Stimulated activated naive B cell treated with anti-CD40 and anti-IgM and Interleukin-4, amounts not matched to agents 10 μg/mL and 1 μg/mL and 100 μg/mL, for 72 hours (primary cell): ENCODE data around the gene GNAS-AS1.

Experiments
- ATAC-seq, 2 donors: fragments of 150-1000 bp; cut with Tn5 transposase; replicated peaks; 2 replicates each; pipeline ENCODE4 v1.10.0; 2021; ENCODE audit warnings: moderate library complexity in 1 of 2
- DNase-seq: peaks from one replicate; pipeline ENCODE4 v3.0.0; 2021
- H3K27ac Mint-ChIP-seq: one replicate; pipeline ENCODE4 v1.8.0; 2022; ENCODE audit warnings: mild to moderate bottlenecking, mixed read lengths
- H3K27me3 Mint-ChIP-seq, 2 donors: one replicate each; pipeline ENCODE4 v1.8.0; 2022; ENCODE audit warnings: mixed read lengths in 2 of 2
- H3K36me3 Mint-ChIP-seq, 2 donors: one replicate each; pipeline ENCODE4 v1.8.0; 2022; ENCODE audit warnings: mixed read lengths in 2 of 2, mild to moderate bottlenecking in 1 of 2
- H3K4me1 Mint-ChIP-seq, 2 donors: one replicate each; pipeline ENCODE4 v1.8.0; 2022; ENCODE audit warnings: mixed read lengths in 2 of 2, mild to moderate bottlenecking in 1 of 2
- H3K4me3 Mint-ChIP-seq, 2 donors: one replicate each; pipeline ENCODE4 v1.8.0; 2022; ENCODE audit warnings: mild to moderate bottlenecking in 2 of 2, mixed read lengths in 2 of 2, moderate library complexity in 1 of 2
- H3K9me3 Mint-ChIP-seq, 2 donors: one replicate each; pipeline ENCODE4 v1.8.0; 2022; ENCODE audit warnings: mixed read lengths in 2 of 2, mild to moderate bottlenecking in 1 of 2

GNAS-AS1 gene

GRCh38 chr20:58850693-58851174 is at the start of gene GNAS-AS1:
Gene GNAS-AS1 (minus strand): TSS chr20:58850902.
- Mint-ChIP-seq H3K27me3 (peaks cover 35 to 65% of the 10 kb centered on the region in 2 donors), H3K27ac (peak within 1 kb of the TSS; percentile 63), H3K9me3 (peaks cover 0 to 7% of the 10 kb centered on the region in 2 donors), H3K36me3 (peaks cover 5% of the 10 kb centered on the region in 2 donors), H3K4me3 (peak within 1 kb of the TSS; percentile 87 to 92), H3K4me1 (peaks cover 28 to 54% of the 10 kb centered on the region in 2 donors)
- ATAC-seq (peak; percentile 85 to 88), DNase-seq (peak; percentile 78)

- H3K27ac Mint-ChIP-seq, result peak overlapping the region; percentile 57
- H3K27me3 Mint-ChIP-seq, result no peaks in the 10 kb centered on the region
- no peaks in the 10 kb centered on the region for H3K9me3 Mint-ChIP-seq
- peaks cover 39 to 61% of the 10 kb centered on the region in 2 donors for H3K36me3 Mint-ChIP-seq
- DNase-seq (no peak), ATAC-seq (no peak)
- H3K4me3 Mint-ChIP-seq, result no peak overlapping the region
- H3K4me1 Mint-ChIP-seq, result peaks cover 41 to 79% of the 10 kb centered on the region in 2 donors
These were observed 49.7 kb upstream of the GNAS-AS1 start for GRCh38 chr20:58900397-58900796.

GRCh38 chr20:58899512-58899911 is 48.8 kb upstream of the GNAS-AS1 start:
- Mint-ChIP-seq H3K4me1 (peaks cover 42 to 81% of the 10 kb centered on the region in 2 donors), H3K4me3 (no peak overlapping the region), H3K36me3 (peaks cover 36 to 58% of the 10 kb centered on the region in 2 donors), H3K9me3 (no peaks in the 10 kb centered on the region), H3K27me3 (no peaks in the 10 kb centered on the region), H3K27ac (peak overlapping the region; percentile 60)
- ATAC-seq (no peak), DNase-seq (no peak)

- ATAC-seq (no peak), DNase-seq (no peak)
- Mint-ChIP-seq H3K9me3 (no peaks in the 10 kb centered on the region), H3K4me3 (no peak overlapping the region), H3K27ac (no peak overlapping the region), H3K4me1 (peaks cover 42 to 83% of the 10 kb centered on the region in 2 donors), H3K27me3 (no peaks in the 10 kb centered on the region), H3K36me3 (peaks cover 35 to 55% of the 10 kb centered on the region in 2 donors)
These were observed 48.1 kb upstream of the GNAS-AS1 start for GRCh38 chr20:58898629-58899408.

- H3K9me3 Mint-ChIP-seq, result no peaks in the 10 kb centered on the region
- ATAC-seq (no peak), DNase-seq (no peak)
- no peak overlapping the region for H3K4me3 Mint-ChIP-seq
- peaks cover 41 to 78% of the 10 kb centered on the region in 2 donors for H3K4me1 Mint-ChIP-seq
- peaks cover 32 to 52% of the 10 kb centered on the region in 2 donors for H3K36me3 Mint-ChIP-seq
- H3K27me3 Mint-ChIP-seq, result no peaks in the 10 kb centered on the region
- peak overlapping the region; percentile 49 for H3K27ac Mint-ChIP-seq
These were observed 46.8 kb upstream of the GNAS-AS1 start for GRCh38 chr20:58897488-58897887.

- Mint-ChIP-seq H3K36me3 (peaks cover 32 to 53% of the 10 kb centered on the region in 2 donors), H3K9me3 (no peaks in the 10 kb centered on the region), H3K27ac (peak overlapping the region; percentile 22), H3K4me3 (no peak overlapping the region), H3K27me3 (no peaks in the 10 kb centered on the region), H3K4me1 (peaks cover 38 to 77% of the 10 kb centered on the region in 2 donors)
- ATAC-seq, result no peak
- no peak for DNase-seq
These were observed 46.1 kb upstream of the GNAS-AS1 start for GRCh38 chr20:58896820-58897219.

GRCh38 chr20:58895448-58896180 is 44.9 kb upstream of the GNAS-AS1 start:
- H3K27ac Mint-ChIP-seq, result peak overlapping the region; percentile 76
- no peaks in the 10 kb centered on the region for H3K9me3 Mint-ChIP-seq
- peak overlapping the region; percentile 44 to 56 for H3K4me3 Mint-ChIP-seq
- H3K4me1 Mint-ChIP-seq, result peaks cover 36 to 70% of the 10 kb centered on the region in 2 donors
- H3K27me3 Mint-ChIP-seq, result no peaks in the 10 kb centered on the region
- peaks cover 29 to 54% of the 10 kb centered on the region in 2 donors for H3K36me3 Mint-ChIP-seq
- ATAC-seq (no peak), DNase-seq (no peak)

- DNase-seq (no peak), ATAC-seq (no peak)
- Mint-ChIP-seq H3K4me3 (peak overlapping the region; percentile 43 to 64), H3K27ac (peak overlapping the region; percentile 79), H3K4me1 (peaks cover 32 to 62% of the 10 kb centered on the region in 2 donors), H3K9me3 (no peaks in the 10 kb centered on the region), H3K27me3 (no peaks in the 10 kb centered on the region), H3K36me3 (peaks cover 27 to 51% of the 10 kb centered on the region in 2 donors)
These were observed 44.1 kb upstream of the GNAS-AS1 start for GRCh38 chr20:58894652-58895447.

GRCh38 chr20:58893355-58894120 is 42.8 kb upstream of the GNAS-AS1 start:
- no peak for DNase-seq
- Mint-ChIP-seq H3K4me3 (peak overlapping the region; percentile 68 to 78), H3K36me3 (peaks cover 19 to 43% of the 10 kb centered on the region in 2 donors), H3K9me3 (no peaks in the 10 kb centered on the region), H3K4me1 (peaks cover 29 to 51% of the 10 kb centered on the region in 2 donors), H3K27ac (peak overlapping the region; percentile 89), H3K27me3 (no peaks in the 10 kb centered on the region)
- ATAC-seq, result no peak

- peaks cover 19 to 41% of the 10 kb centered on the region in 2 donors for H3K36me3 Mint-ChIP-seq
- ATAC-seq, result no peak
- H3K4me1 Mint-ChIP-seq, result peaks cover 31 to 49% of the 10 kb centered on the region in 2 donors
- peak overlapping the region; percentile 97 to 99 for H3K4me3 Mint-ChIP-seq
- DNase-seq, result no peak
- no peaks in the 10 kb centered on the region for H3K9me3 Mint-ChIP-seq
- H3K27ac Mint-ChIP-seq, result peak overlapping the region; percentile 100
- H3K27me3 Mint-ChIP-seq, result no peaks in the 10 kb centered on the region
These were observed 42.2 kb upstream of the GNAS-AS1 start for GRCh38 chr20:58892932-58893224.

- ATAC-seq (peak; percentile 17 to 20), DNase-seq (peak; percentile 53)
- Mint-ChIP-seq H3K9me3 (no peaks in the 10 kb centered on the region), H3K4me1 (peaks cover 30 to 49% of the 10 kb centered on the region in 2 donors), H3K27me3 (no peaks in the 10 kb centered on the region), H3K27ac (peak overlapping the region; percentile 100), H3K36me3 (peaks cover 19 to 38% of the 10 kb centered on the region in 2 donors), H3K4me3 (peak overlapping the region; percentile 97 to 99)
These were observed 41.6 kb upstream of the GNAS-AS1 start for GRCh38 chr20:58892141-58892931.

- H3K36me3 Mint-ChIP-seq, result peaks cover 15 to 33% of the 10 kb centered on the region in 2 donors
- no peak for DNase-seq
- no peaks in the 10 kb centered on the region for H3K9me3 Mint-ChIP-seq
- H3K27ac Mint-ChIP-seq, result peak overlapping the region; percentile 100
- H3K4me3 Mint-ChIP-seq, result peak overlapping the region; percentile 97 to 99
- no peaks in the 10 kb centered on the region for H3K27me3 Mint-ChIP-seq
- ATAC-seq, result peak; percentile 0 to 3
- H3K4me1 Mint-ChIP-seq, result peaks cover 33 to 49% of the 10 kb centered on the region in 2 donors
These were observed 41.0 kb upstream of the GNAS-AS1 start for GRCh38 chr20:58891718-58892140.
